ENCODE results near the gene AQP3. TPM values are rescaled to one million over a fixed set of nuclear protein-coding genes. Genes with fewer than 3 reads are reported as not detected.
A peak's percentile ranks its signal among the peaks of the same experiment; 100 is the strongest.
"Not testable (repeated sequence)": the region's sequence is repeated elsewhere in the genome, so short reads cannot be mapped to it uniquely, and the experiment has no call there.

AQP3 gene
- total RNA-seq, 2 experiments from 2014 or later = 2.8 to 10.4 TPM

DNA sequence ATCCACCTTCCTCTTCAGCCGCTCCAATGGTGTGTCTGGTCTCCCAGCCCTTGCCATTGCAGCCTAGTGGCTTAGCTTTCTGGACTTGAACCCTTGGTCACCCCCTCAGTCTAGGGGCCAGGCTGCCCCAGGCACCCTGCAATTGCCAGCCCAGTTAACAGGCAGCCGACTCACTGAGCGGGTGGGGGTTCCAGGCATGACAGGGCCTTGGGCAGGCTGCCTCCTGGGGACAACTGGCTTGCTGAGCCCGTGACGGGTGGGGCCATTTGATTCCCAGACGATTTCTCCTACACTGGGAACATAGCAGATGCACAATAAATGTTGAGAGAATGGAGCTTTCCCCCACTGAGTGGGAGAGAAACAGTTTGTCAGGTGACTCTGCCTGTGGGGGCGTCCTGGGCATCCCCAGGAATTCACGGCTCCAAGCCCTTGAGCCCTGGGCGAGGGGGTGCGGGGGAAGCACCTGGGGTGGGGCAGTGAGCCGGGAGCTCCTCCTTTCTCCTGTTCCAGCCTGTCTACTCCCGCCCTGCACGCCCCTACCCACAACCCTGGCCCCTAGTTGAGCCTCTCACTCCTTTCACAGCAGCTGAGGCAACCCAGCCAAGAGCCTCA is 32.4 kb downstream of the AQP3 start:
- H3K27ac Mint-ChIP-seq = peak overlapping the region; percentile 85
- DNase-seq = no peak
- CTCF ChIA-PET = interaction anchor here (0.9 to 11.2 kb wide), 21 partner anchors 10 to 128 kb away, joined by 3 to 135 read pairs (median 7); partner anchors contain the start of genes AQP3 and NOL6
- no peaks in the 10 kb centered on the region for H3K9me3 Mint-ChIP-seq (ENCODE audit: low read depth)
- no peaks in the 10 kb centered on the region for H3K36me3 Mint-ChIP-seq
- no peak overlapping the region for H3K4me3 Mint-ChIP-seq
- no peaks in the 10 kb centered on the region for H3K27me3 Mint-ChIP-seq
- no peak for ATAC-seq
- peaks cover 39% of the 10 kb centered on the region for H3K4me1 Mint-ChIP-seq

DNA sequence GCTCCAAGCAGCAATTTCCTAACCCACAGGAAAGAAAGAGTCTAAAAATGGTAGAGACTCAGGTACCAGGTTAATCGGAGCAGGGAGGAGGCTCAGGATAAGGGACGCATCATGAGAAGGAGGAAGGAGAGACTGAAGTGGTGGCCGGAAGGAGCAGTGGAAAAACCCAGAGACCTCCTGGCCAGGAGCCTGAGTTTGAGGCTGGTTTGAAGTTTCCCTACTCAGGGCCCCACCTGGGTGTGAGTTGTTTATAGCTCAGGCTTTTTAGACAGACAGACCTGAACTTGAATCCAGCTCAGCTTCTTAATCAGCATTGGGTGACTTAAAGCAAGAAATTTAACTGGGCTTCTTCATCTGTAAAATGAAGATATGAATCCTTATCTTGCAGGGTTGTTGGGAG is 33.1 kb downstream of the AQP3 start:
- Mint-ChIP-seq H3K36me3 (no peaks in the 10 kb centered on the region), H3K4me3 (no peak overlapping the region), H3K4me1 (peaks cover 39% of the 10 kb centered on the region), H3K27me3 (no peaks in the 10 kb centered on the region), H3K9me3 (ENCODE audit: low read depth) (no peaks in the 10 kb centered on the region), H3K27ac (no peak overlapping the region)
- ATAC-seq (no peak), DNase-seq (no peak)
- CTCF ChIA-PET = interaction anchor here (0.8 to 11.2 kb wide), 11 partner anchors 9 to 128 kb away, joined by 4 to 135 read pairs (median 17); partner anchors contain the start of genes AQP3 and NOL6

DNA sequence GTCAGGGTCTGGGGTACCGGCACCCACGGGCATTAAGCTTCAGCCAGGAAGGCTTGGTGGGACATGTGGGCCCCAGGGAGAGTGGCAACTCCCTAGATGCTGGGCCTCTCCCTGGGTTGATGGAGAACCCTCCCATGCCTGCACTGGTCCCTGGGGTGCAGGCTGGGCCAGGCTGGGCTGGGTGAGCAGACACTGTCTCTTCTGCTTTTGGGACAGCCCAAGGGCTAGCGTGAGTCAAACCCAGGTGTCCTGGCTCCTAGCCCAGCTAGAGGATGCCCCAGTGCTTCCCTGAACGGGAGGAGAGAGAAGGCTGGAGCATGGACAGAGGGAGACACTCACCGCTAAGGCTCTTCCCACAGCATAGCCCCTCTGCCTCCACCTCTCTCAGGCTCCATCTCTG is 39.3 kb downstream of the AQP3 start:
- H3K9me3 Mint-ChIP-seq (ENCODE audit: low read depth) = no peaks in the 10 kb centered on the region
- no peaks in the 10 kb centered on the region for H3K36me3 Mint-ChIP-seq
- no peak overlapping the region for H3K27ac Mint-ChIP-seq
- H3K27me3 Mint-ChIP-seq = no peaks in the 10 kb centered on the region
- DNase-seq (no peak), ATAC-seq (no peak)
- CTCF ChIA-PET = interaction anchor here (1.4 to 11.2 kb wide), 4 partner anchors 39 to 59 kb away, joined by 3 to 135 read pairs (median 5); partner anchors contain the start of gene AQP3
- no peak overlapping the region for H3K4me3 Mint-ChIP-seq
- no peaks in the 10 kb centered on the region for H3K4me1 Mint-ChIP-seq

DNA sequence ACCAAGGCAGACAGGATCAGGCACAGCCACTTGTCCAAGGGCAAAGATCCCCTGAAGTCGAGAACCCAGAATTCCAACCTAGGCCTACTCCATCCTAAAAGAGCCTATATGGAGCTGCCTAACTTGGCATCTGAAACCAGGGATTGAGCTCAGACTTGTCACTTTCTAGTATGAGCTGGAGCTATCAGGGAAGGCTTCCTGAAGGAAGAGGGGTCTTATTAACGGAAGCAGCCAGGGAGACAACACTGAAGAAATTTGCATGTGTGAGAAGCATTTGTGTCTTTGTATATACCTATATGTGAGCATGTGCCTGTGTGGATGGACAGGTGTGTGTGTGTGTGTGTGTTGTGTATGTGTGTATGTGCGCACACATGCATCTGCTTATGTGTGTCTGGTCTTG is 40.3 kb downstream of the AQP3 start:
- no peak overlapping the region for H3K27ac Mint-ChIP-seq
- no peaks in the 10 kb centered on the region for H3K36me3 Mint-ChIP-seq

DNA sequence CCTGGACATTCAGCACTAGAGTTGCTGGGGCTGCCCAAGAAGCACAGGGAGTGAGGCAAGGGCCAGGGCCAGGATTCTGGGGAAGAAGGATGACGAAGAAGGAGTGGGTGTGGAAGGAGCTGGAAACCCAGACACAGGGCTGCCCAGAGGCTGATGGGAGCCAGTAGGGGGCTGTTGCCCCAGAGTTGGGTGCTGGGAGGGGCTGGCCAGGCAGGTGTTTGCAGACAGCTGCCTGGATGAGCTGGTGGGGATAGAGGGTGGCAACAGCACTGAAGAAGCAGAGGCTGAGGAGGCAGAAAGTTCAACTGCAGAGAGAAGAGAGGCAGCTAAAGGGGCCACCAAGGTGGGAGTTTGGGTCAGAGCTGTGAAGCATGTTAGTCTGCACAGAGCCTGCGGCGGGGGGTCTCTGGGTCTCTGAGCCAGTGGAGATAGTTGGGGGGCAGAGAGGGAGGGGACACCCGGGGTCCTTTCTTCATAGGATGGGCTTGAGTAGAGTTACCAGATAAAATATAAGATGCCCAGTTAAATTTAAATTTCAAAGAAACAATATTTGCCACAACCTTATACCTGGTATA is 42.5 kb downstream of the AQP3 start:
- H3K4me1 Mint-ChIP-seq = no peaks in the 10 kb centered on the region
- ATAC-seq (no peak), DNase-seq (no peak)
- no peak overlapping the region for H3K27ac Mint-ChIP-seq
- H3K4me3 Mint-ChIP-seq = no peak overlapping the region
- no peaks in the 10 kb centered on the region for H3K36me3 Mint-ChIP-seq
- CTCF ChIA-PET = interaction anchor here (0.7 to 4.5 kb wide), 7 partner anchors 9 to 97 kb away, joined by 3 to 78 read pairs (median 5); partner anchors contain the start of gene AQP3
- H3K27me3 Mint-ChIP-seq = no peaks in the 10 kb centered on the region
- no peaks in the 10 kb centered on the region for H3K9me3 Mint-ChIP-seq (ENCODE audit: low read depth)

More for the DNA sequence above, 40.3 kb downstream of the AQP3 start:
- ATAC-seq (no peak), DNase-seq (no peak)
- Mint-ChIP-seq H3K9me3 (ENCODE audit: low read depth) (no peaks in the 10 kb centered on the region), H3K27me3 (no peaks in the 10 kb centered on the region), H3K4me3 (no peak overlapping the region), H3K4me1 (no peaks in the 10 kb centered on the region)
- CTCF ChIA-PET = interaction anchor here (1.4 to 1.8 kb wide), 2 partner anchors 40 to 60 kb away, joined by 3 to 7 read pairs; partner anchors contain the start of gene AQP3

DNA sequence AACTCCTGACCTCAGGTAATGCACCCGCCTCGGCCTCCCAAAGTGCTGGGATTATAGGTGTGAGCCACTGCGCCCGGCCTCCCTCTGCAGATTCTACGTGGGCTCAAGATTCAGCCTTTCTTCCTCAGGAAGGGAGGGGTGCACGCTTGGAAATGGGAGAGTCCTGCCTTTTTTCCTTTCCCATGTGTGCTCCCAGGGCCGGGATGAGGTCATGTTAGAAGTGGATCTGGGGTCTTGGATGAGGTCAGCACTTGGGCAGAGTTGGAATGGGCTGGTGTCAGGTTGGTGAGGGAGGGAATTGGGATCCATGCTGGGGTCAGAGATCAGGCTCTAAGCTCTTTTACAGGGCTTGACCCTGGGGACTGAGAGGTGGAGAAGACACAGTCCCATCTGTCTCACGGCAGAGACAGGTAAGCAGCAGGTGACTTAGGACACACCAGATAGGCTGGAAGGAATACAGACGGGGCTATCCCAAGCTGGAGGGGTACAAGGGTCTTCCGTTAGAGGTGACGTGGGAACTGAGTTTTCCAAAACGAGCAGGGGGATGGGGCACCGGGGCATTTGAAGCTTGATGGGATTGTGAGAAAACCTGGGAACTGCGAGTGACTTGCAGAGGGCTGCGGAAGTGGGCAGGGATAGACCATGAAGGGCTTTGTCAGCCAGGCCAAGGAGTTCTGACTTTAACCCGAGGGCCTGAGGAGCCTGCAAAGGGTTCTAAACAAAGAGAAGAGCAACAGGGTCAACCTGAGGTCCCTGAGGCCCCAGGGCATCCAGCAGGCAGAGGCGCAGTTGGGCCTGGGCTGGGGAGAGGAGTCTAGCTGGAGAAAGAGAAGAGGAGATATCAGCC is 43.2 kb downstream of the AQP3 start:
- Mint-ChIP-seq H3K27ac (no peak overlapping the region), H3K36me3 (no peaks in the 10 kb centered on the region), H3K27me3 (no peaks in the 10 kb centered on the region), H3K9me3 (ENCODE audit: low read depth) (no peaks in the 10 kb centered on the region), H3K4me1 (no peaks in the 10 kb centered on the region), H3K4me3 (no peak overlapping the region)
- ATAC-seq = no peak
- no peak for DNase-seq
- CTCF ChIA-PET = interaction anchor here (0.6 to 4.5 kb wide), 14 partner anchors 10 to 316 kb away, joined by 3 to 78 read pairs (median 5); partner anchors contain the start of genes AQP3 and NOL6

DNA sequence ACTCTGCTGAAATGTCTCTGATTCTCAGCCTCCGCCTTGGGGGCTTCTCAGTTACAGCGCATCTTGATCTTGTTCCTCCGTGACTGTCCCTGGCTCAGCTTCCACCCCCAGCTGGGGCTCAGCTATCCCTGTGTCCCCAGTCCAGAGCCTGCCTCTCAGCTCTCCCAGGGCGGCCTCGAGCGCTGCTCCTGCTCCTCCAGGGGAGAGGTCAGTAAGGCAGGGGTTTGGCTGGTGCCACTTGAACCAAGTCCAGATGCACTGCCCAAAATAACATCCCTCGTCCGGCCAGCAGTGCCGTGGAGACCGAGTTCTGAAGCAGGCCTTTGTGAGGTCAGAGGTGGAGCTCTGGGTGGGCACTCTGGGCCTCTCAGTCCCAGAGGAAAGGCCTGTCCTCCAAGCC is 45.0 kb downstream of the AQP3 start, which contains the start of gene AQP7:
Gene AQP7, minus strand, starts transcription at position 198 of the 400 bp plus-strand sequence. CDS start 1,306 bp downstream, outside the sequence.
- H3K36me3 Mint-ChIP-seq; H3K9me3 Mint-ChIP-seq (ENCODE audit: low read depth); H3K27ac Mint-ChIP-seq; H3K27me3 Mint-ChIP-seq; H3K4me1 Mint-ChIP-seq; H3K4me3 Mint-ChIP-seq; ATAC-seq; DNase-seq: not testable (repeated sequence)
- CTCF ChIA-PET = interaction anchor here (0.9 to 4.5 kb wide), 3 partner anchors 11 to 72 kb away, joined by 3 to 78 read pairs (median 14); partner anchors contain the start of gene NOL6

DNA sequence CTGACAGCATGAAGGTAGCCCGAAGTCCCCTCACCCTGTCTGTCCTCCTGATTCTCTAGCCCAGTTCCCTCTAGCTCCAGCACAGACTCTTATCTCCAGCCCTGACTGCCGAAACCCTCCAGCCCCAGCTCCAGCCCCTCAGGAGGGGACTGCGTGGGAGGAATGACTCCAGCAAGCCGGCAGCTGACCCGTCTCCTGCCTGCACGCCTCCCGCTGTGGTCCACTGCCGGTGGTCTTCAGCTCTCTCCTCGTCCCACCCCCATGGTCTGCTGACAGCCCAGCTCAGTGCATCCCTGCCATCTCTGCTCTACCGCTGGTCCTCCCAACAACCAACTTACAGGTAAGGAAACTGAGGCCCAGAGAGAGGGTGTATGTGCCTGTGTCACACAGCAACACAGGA is 45.6 kb downstream of the AQP3 start:
- ATAC-seq; H3K27me3 Mint-ChIP-seq; H3K4me3 Mint-ChIP-seq; H3K9me3 Mint-ChIP-seq (ENCODE audit: low read depth); DNase-seq; H3K36me3 Mint-ChIP-seq; H3K27ac Mint-ChIP-seq; H3K4me1 Mint-ChIP-seq: not testable (repeated sequence)
- CTCF ChIA-PET = interaction anchor here (4.5 kb wide), 1 partner anchor 63 kb away, joined by 78 read pairs; no protein-coding TSS in a partner anchor

DNA sequence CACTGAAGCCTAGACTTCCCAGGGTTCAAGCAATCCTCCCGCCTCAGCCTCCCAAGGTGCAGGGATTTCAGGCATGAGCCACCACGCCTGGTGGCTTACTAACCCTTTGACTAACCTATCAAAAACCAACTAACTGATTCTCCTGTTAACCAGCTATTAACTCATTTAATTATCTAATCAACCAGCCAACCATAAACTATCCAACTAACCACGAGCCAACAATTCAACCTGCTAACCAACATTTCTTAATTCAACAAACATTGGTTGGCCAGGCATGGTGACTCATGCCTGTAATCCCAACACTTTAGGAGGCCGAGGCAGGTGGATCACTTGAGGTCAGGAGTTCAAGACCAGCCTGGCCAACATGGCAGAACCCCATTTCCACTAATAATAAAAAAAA is 48.3 kb downstream of the AQP3 start:
- H3K4me1 Mint-ChIP-seq; H3K27me3 Mint-ChIP-seq; DNase-seq; H3K4me3 Mint-ChIP-seq; H3K9me3 Mint-ChIP-seq (ENCODE audit: low read depth); ATAC-seq; H3K27ac Mint-ChIP-seq; H3K36me3 Mint-ChIP-seq: not testable (repeated sequence)
- CTCF ChIA-PET = interaction anchor here (1.1 to 2.8 kb wide), 2 partner anchors 24 to 68 kb away, joined by 6 to 13 read pairs; no protein-coding TSS in a partner anchor

DNA sequence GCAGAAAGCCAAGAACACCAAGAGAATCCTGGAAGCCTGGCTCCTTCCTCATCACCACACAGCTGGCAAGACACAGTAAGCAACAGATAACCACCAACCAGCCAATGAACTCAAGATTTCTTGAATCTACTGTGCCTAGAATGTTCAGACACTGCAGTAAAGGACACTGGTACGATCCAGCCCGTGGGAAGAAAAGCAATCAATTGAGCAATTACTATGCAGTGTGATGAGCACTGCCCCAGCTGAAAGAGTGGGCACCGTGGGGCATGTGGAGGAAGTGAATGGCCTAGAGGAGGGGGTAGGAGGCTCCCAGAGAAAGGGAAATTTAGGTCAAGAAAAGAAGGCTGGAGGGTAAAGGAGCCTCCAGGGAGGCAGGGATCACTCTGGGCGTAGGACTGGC is 49.6 kb downstream of the AQP3 start:
- ATAC-seq; DNase-seq; H3K27ac Mint-ChIP-seq; H3K4me1 Mint-ChIP-seq; H3K4me3 Mint-ChIP-seq; CTCF ChIA-PET; H3K36me3 Mint-ChIP-seq; H3K9me3 Mint-ChIP-seq (ENCODE audit: low read depth); H3K27me3 Mint-ChIP-seq: not testable (repeated sequence)

DNA sequence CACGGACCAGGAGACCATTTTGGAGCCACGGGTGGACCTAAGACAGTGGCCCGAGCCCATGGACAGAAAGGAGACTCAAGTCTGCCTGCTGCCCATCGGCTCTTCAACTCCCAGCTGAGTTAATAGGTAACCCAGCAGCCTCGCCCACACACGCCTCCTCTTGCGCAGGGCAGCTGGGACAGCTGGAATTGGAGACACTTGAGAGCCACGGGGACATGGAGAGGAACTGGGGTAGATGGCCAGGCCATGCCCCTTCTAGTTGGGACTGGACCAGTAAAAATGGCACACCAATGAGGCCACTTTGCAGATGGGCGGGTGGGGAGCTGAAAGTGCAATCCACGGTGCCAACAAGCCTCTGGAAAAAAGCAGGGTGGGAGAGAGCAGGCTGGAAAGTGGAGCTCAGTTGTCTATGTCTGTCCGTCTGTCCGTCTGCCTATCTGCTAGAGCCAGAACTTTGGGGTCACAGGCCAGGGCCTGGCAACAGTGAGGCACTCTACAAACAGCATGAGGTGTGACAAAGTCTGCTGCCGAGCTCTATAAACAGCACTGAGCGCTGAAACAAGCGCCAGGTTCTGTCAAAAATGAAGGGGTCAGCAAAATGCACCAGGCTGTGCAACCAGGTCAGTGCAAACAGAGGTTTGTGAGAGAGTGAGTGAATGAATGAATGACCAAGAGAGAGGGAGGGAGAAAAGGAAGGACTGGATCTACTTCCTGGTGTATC is 52.1 kb downstream of the AQP3 start:
- not testable (repeated sequence) for DNase-seq; H3K36me3 Mint-ChIP-seq; ATAC-seq; H3K27ac Mint-ChIP-seq; H3K4me1 Mint-ChIP-seq; H3K27me3 Mint-ChIP-seq; H3K9me3 Mint-ChIP-seq (ENCODE audit: low read depth); H3K4me3 Mint-ChIP-seq
- CTCF ChIA-PET = interaction anchor here (1.2 kb wide), 1 partner anchor 58 kb away, joined by 3 read pairs; no protein-coding TSS in a partner anchor

DNA sequence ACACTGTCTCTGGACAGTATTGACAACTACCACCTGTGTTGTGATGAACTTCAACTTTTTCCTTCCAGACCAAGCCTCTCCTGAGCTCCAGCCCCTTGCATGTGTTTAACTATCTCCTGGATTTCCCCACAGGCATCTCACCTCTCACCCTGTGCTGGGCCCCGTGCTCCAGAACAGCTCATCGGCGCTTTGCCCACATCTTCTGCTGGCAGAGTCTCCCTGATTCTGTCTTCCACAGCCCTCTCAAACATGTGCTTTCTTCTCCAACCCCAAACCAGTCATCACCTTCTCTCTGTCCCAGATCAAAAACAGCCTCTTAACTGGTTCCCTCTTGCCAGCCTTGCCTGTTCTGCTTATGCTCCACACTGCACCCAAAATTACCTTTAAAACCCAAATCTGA is 53.4 kb downstream of the AQP3 start:
- H3K4me3 Mint-ChIP-seq; CTCF ChIA-PET; ATAC-seq; DNase-seq; H3K4me1 Mint-ChIP-seq; H3K9me3 Mint-ChIP-seq (ENCODE audit: low read depth); H3K27me3 Mint-ChIP-seq; H3K27ac Mint-ChIP-seq; H3K36me3 Mint-ChIP-seq: not testable (repeated sequence)

Data from activated CD8-positive, alpha-beta memory T cell treated with anti-CD3 and anti-CD28 coated beads, Interleukin-2, amount 10 ng/mL, durations not matched to agents 7 days and 5 days (primary cell).